Activated gamma-delta T cell (primary cell): ENCODE data around the gene RFTN1.

ENCODE experiments used
- DNase-seq: peaks from one replicate; lab custom pipeline; 2025; lab: John Stamatoyannopoulos, UW

The RFTN1 gene

GRCh38 chr3:16357186-16358121, 156.0 kb downstream of the RFTN1 start:
- no peak for DNase-seq

- DNase-seq = no peak
Measured at GRCh38 chr3:16355828-16356227, 157.7 kb downstream of the RFTN1 start.

GRCh38 chr3:16354291-16354690, 159.2 kb downstream of the RFTN1 start:
- no peak for DNase-seq

- no peak for DNase-seq
Measured at GRCh38 chr3:16352428-16352827, 161.1 kb downstream of the RFTN1 start.

GRCh38 chr3:16350597-16351318, 162.7 kb downstream of the RFTN1 start:
- DNase-seq = no peak

GRCh38 chr3:16349986-16350596, 163.4 kb downstream of the RFTN1 start:
- DNase-seq = no peak

- DNase-seq = no peak
Measured at GRCh38 chr3:16347548-16347947, 166.0 kb downstream of the RFTN1 start.

GRCh38 chr3:16346413-16347081, 167.0 kb downstream of the RFTN1 start:
- no peak for DNase-seq

- DNase-seq = no peak
Measured at GRCh38 chr3:16343101-16343500, 170.4 kb downstream of the RFTN1 start.

GRCh38 chr3:16338999-16339398, 174.5 kb downstream of the RFTN1 start:
- DNase-seq = no peak

GRCh38 chr3:16337856-16338540, 175.5 kb downstream of the RFTN1 start:
- DNase-seq = no peak

GRCh38 chr3:16336825-16337224, 176.7 kb downstream of the RFTN1 start:
- DNase-seq = no peak

- DNase-seq = no peak
Measured at GRCh38 chr3:16335772-16336645, 177.5 kb downstream of the RFTN1 start.

GRCh38 chr3:16335333-16335732, 178.2 kb downstream of the RFTN1 start:
- no peak for DNase-seq

GRCh38 chr3:16334909-16335308, 178.6 kb downstream of the RFTN1 start:
- no peak for DNase-seq

- DNase-seq = no peak
Measured at GRCh38 chr3:16332904-16333426, 180.5 kb downstream of the RFTN1 start.

GRCh38 chr3:16331319-16331883, 182.1 kb downstream of the RFTN1 start:
- no peak for DNase-seq

GRCh38 chr3:16330351-16330750, 183.1 kb downstream of the RFTN1 start:
- no peak for DNase-seq

GRCh38 chr3:16329826-16330129, 183.7 kb downstream of the RFTN1 start:
- no peak for DNase-seq
